Left lung (tissue), 10 donors: ENCODE data around the gene DNAH1. TPM values are rescaled to one million over a fixed set of nuclear protein-coding genes. Genes with fewer than 3 reads are reported as not detected.

Source experiments
- ATAC-seq: fragments of 200-7000 bp; cut with Tn5 transposase; one replicate; pipeline ENCODE4 v1.9.1; 2020; ENCODE audit warnings: moderate library complexity
- DNase-seq, 4 donors: peaks; one replicate each; pipeline ENCODE4 v3.0.0-alpha.2; 2013 to 2020
- H3K27ac ChIP-seq, 2 donors: fragments of 200-600 bp; sonication (generic) in 1 of 2; one replicate each; pipeline versions ENCODE4 v1.5.0 to v1.8.0; 2020 to 2021
- H3K27me3 ChIP-seq, 2 donors: fragments of 200-600 bp; sonication (generic) in 1 of 2; one replicate each; pipeline versions ENCODE4 v1.5.0 to v1.8.0; 2020 to 2021
- H3K36me3 ChIP-seq, 2 donors: fragments of 200-600 bp; sonication (generic) in 1 of 2; one replicate each; pipeline versions ENCODE4 v1.5.0 to v1.8.0; 2020 to 2021
- H3K4me1 ChIP-seq, 2 donors: fragments of 200-600 bp; one replicate each; pipeline ENCODE4 v1.8.0; 2021
- H3K4me3 ChIP-seq, 2 donors: fragments of 200-600 bp; sonication (generic) in 1 of 2; one replicate each; pipeline versions ENCODE4 v1.5.0 to v1.8.0; 2020 to 2021; ENCODE audit warnings: mild to moderate bottlenecking in 1 of 2
- H3K9me3 ChIP-seq, 2 donors: fragments of 200-600 bp; sonication (generic) in 1 of 2; one replicate each; pipeline versions ENCODE4 v1.5.0 to v1.8.0; 2020 to 2021
- intact Hi-C, 2 donors: fragments of 100-400 bp; cut with DNase I; formaldehyde crosslinking; loops; one replicate each; pipeline versions ENCODE4 v1.11.2 to v1.14.2; 2022
- polyA plus RNA-seq, 6 donors: library from polyadenylated mRNA; unstranded; fragments of 120-200 nt; gene quantifications; one replicate each; pipeline ENCODE4 v1.2.1, GENCODE V29; 2013; ENCODE audit not compliant: insufficient read length in 6 of 6
- total RNA-seq, 2 donors: library from RNA; stranded (reverse); fragmentation: NEBNext Ultra II Directional; extraction: Animal tissue kit (Norgen Biotek cat#: 25700); gene quantifications; one replicate each; pipeline ENCODE4 v1.2.1, GENCODE V29; 2021
- TF ChIP-seq, protein P1 (sequence below), 2 donors: fragments of 200-600 bp; sonication (generic) in 1 of 2; IDR thresholded peaks; one replicate each; pipeline versions ENCODE4 v1.5.0 to v1.8.0; 2021; ENCODE audit warnings: antibody characterized with exemption in 2 of 2
- donor health status: DM: no; HTN: yes; CAD: no.
- donor health status: DM: no; HTN: no; CAD: no.

The DNAH1 gene
- total and polyA plus RNA-seq, 8 donors: 6.5 to 14.0 (median 9.9) TPM

DNA sequence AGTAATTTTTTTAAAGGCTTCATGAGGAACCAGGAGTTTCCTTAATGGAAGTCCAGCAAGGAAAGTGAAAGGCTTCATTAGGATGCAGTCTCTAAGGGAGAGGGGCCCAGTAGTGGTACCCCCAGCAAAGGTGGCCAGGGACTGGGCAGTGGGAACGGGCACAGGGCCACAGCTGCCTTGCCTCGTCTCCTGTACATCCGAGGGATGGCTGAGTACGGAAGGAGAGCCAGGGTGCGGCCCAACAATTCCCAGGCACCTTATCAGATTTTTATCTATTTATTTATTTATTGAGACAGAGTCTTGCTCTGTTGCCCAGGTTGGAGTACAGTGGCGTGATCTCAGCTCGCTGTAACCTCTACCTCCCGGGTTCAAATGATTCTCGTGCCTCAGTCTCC is 114.3 kb downstream of the DNAH1 start:
- Histone ChIP-seq H3K4me1 (peaks cover 0 to 31% of the 10 kb centered on the region in 2 donors), H3K9me3 (no peaks in the 10 kb centered on the region), H3K36me3 (no peaks in the 10 kb centered on the region), H3K27ac (peak overlapping the region; percentile 45 to 59), H3K27me3 (no peaks in the 10 kb centered on the region), H3K4me3 (no peak overlapping the region)
- intact Hi-C loops: no loop called here
- no peak for ATAC-seq
- TF ChIP-seq, protein P1, sequence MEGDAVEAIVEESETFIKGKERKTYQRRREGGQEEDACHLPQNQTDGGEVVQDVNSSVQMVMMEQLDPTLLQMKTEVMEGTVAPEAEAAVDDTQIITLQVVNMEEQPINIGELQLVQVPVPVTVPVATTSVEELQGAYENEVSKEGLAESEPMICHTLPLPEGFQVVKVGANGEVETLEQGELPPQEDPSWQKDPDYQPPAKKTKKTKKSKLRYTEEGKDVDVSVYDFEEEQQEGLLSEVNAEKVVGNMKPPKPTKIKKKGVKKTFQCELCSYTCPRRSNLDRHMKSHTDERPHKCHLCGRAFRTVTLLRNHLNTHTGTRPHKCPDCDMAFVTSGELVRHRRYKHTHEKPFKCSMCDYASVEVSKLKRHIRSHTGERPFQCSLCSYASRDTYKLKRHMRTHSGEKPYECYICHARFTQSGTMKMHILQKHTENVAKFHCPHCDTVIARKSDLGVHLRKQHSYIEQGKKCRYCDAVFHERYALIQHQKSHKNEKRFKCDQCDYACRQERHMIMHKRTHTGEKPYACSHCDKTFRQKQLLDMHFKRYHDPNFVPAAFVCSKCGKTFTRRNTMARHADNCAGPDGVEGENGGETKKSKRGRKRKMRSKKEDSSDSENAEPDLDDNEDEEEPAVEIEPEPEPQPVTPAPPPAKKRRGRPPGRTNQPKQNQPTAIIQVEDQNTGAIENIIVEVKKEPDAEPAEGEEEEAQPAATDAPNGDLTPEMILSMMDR (IDR thresholded peaks at IDR 0.05): no peak
- no peak for DNase-seq

DNA sequence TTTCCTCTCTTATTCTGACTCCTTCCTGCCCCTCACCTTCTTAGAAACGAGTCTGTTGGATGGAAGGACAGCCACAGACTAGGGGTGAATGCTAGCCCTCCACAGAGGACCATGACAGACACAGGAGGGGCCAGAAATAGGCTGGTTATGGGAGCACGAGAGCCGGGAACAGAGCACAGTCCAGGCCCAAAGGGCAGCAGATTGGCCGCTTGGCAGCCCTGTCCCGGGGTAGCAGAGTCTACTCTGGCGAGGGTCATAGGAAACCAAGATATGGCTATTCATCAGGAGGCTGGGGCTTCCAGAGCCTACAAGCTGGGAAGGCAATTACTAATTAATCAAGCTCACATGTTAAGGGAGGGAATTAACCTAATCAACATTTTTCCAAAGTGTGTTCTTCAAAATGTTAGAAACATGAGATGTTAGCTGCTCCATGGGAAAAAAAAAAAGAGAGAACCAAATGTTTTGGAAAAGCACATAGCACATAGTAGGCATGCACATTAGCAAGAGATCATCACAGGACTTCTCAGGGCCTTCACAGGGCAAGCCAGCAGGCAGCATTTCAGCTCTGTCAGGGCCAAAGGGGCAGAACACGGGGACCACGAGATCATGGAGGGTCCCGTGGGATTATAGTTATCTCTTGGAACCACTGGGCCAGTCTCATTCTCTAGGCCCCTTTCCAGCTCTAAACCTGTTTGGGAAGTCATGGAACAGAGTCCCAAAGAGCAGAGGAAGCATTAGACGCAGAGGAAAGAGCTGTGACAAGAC is 115.5 kb downstream of the DNAH1 start:
- Histone ChIP-seq H3K9me3 (no peaks in the 10 kb centered on the region), H3K4me3 (no peak overlapping the region), H3K27me3 (no peaks in the 10 kb centered on the region), H3K27ac (no peak overlapping the region), H3K4me1 (peaks cover 0 to 33% of the 10 kb centered on the region in 2 donors), H3K36me3 (no peaks in the 10 kb centered on the region)
- TF ChIP-seq, protein P1 (IDR thresholded peaks at IDR 0.05): no peak
- ATAC-seq: no peak
- intact Hi-C loops: no loop called here
- no peak for DNase-seq

DNA sequence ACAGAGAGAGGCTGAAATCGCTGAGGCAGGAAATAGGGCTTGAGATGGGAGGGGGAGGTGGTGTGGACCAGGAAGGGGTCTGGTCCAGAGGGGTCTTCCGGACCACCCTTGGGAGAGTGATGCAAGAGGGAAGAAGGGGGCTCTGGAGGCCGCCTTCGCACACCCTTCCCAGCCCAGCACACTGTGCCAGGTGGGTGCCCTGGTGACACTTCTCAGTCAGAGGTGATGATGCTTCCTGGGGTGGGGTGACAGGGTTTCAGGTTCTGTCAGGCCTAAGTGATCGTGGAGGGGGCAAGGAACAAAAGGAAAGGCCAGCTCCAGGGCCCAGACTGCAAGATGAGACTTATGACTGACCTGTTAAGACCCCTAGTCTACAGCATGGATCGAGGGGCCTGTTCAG is 116.1 kb downstream of the DNAH1 start:
- ATAC-seq (no peak), DNase-seq (no peak)
- H3K4me1 ChIP-seq: peaks cover 0 to 38% of the 10 kb centered on the region in 2 donors
- peak overlapping the region in 1 of 2 donors; percentile 5 for H3K27ac ChIP-seq
- no peaks in the 10 kb centered on the region for H3K9me3 ChIP-seq
- no peaks in the 10 kb centered on the region for H3K27me3 ChIP-seq
- TF ChIP-seq, protein P1 (IDR thresholded peaks at IDR 0.05): no peak
- no peak overlapping the region for H3K4me3 ChIP-seq
- H3K36me3 ChIP-seq: no peaks in the 10 kb centered on the region
- intact Hi-C loops: no loop called here

DNA sequence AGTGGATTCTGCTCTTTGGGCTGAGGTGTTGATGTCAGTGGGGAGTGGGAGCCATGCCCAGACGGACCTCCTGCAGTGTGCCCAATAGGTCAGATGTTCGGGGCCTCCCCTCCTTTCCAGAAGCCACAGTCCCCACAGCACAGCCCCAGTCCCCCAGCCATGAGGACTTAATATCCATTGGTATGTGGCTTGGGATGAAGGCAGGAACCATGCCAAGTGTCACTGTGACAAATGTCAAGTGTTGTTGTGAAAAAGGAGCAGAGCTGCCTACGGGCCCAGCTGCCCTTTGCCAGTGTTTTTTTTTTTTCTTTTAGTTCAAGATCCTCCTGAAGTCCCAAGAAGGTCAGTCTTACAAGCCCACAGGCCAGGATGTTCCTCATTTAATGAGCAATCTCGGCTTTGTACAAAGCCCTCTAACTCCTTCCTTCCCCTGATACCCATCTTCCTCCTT is 116.6 kb downstream of the DNAH1 start:
- peak; percentile 7 for ATAC-seq
- H3K27ac ChIP-seq: peak overlapping the region in 1 of 2 donors; percentile 5
- TF ChIP-seq, protein P1 (IDR thresholded peaks at IDR 0.05): no peak
- no peaks in the 10 kb centered on the region for H3K27me3 ChIP-seq
- peaks cover 0 to 42% of the 10 kb centered on the region in 2 donors for H3K4me1 ChIP-seq
- intact Hi-C loops: no loop called here
- no peaks in the 10 kb centered on the region for H3K9me3 ChIP-seq
- H3K4me3 ChIP-seq: no peak overlapping the region
- DNase-seq: no peak
- H3K36me3 ChIP-seq: no peaks in the 10 kb centered on the region

DNA sequence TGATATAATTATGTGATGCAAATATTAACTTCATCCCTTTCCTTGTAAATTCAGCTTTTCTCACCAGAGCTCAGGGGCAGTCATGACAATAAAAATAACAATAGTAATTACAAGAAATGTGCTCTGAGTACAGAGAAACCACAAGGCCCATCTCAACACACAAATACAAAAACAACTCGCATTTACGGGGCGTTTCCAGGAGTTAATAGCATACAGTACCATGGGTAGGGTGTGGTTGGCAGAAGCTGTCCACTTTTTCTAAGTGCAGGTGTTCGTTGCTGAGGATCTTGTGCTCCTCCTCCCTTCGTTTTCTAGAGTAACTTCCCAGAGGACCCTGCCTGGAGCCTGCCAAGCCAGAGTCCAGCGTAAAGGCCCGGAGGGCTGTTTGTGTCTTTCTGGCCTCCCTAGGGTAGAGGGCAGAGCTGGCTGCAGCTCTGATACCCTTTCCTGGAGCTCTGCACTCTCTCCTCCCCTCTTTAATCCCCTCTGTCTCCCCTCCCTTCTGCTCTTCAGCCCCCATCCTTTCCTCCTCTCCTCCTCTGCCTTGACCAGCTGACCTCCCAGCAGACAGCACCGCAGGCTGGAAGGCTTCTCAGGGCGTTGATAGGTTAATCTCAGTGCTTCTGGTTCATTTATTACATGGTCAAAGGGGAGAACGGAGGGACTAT is 117.3 kb downstream of the DNAH1 start:
- no peaks in the 10 kb centered on the region for H3K36me3 ChIP-seq
- intact Hi-C loops: no loop called here
- H3K9me3 ChIP-seq: no peaks in the 10 kb centered on the region
- ATAC-seq: no peak
- H3K4me3 ChIP-seq: no peak overlapping the region
- H3K27me3 ChIP-seq: no peaks in the 10 kb centered on the region
- peaks cover 0 to 47% of the 10 kb centered on the region in 2 donors for H3K4me1 ChIP-seq
- H3K27ac ChIP-seq: peak overlapping the region in 1 of 2 donors; percentile 19
- TF ChIP-seq, protein P1 (IDR thresholded peaks at IDR 0.05): no peak
- DNase-seq: no peak
